CD4-positive, alpha-beta T cell treated with Interleukin-12 subunit alpha and Interleukin-12 subunit beta, for 1 hour (primary cell): Measurements from ENCODE around the gene UGP2.
"Not testable (repeated sequence)": the region's sequence is repeated elsewhere in the genome, so short reads cannot be mapped to it uniquely, and the experiment has no call there.

ENCODE experiments used
- DNase-seq: peaks from one replicate; pipeline ENCODE4 v3.0.0-alpha.2; 2020

The UGP2 gene

GRCh38 chr2:63898839-63899238, 57.1 kb downstream of the UGP2 start:
- DNase-seq, result no peak

GRCh38 chr2:63899639-63900038, 57.9 kb downstream of the UGP2 start:
- no peak for DNase-seq

GRCh38 chr2:63902149-63902548, 60.5 kb downstream of the UGP2 start:
- no peak for DNase-seq

GRCh38 chr2:63903003-63903402, 61.3 kb downstream of the UGP2 start:
- DNase-seq, result no peak

GRCh38 chr2:63914311-63914710, 72.6 kb downstream of the UGP2 start:
- DNase-seq, result no peak

- no peak for DNase-seq
These were observed 85.1 kb downstream of the UGP2 start for GRCh38 chr2:63926815-63927214.

GRCh38 chr2:63932104-63932503, 90.4 kb downstream of the UGP2 start:
- not testable (repeated sequence) for DNase-seq
